ENCODE measurements around the gene CAMK2N2.

GRCh38 chr3:184218814-184219213 lies 42.5 kb downstream of the CAMK2N2 start:
- no peak for TF ChIP-seq CTCF (IDR thresholded peaks at IDR 0.05; ENCODE audit: low read length)
- TF ChIP-seq EZH2 (IDR thresholded peaks at IDR 0.05; ENCODE audit: borderline replicate concordance, low read length) = no peak

Data from OCI-LY1 (cell line).